ENCODE measurements around the gene CST7.
A peak's percentile ranks its signal among the peaks of the same experiment; 100 is the strongest.

The CST7 gene

DNA sequence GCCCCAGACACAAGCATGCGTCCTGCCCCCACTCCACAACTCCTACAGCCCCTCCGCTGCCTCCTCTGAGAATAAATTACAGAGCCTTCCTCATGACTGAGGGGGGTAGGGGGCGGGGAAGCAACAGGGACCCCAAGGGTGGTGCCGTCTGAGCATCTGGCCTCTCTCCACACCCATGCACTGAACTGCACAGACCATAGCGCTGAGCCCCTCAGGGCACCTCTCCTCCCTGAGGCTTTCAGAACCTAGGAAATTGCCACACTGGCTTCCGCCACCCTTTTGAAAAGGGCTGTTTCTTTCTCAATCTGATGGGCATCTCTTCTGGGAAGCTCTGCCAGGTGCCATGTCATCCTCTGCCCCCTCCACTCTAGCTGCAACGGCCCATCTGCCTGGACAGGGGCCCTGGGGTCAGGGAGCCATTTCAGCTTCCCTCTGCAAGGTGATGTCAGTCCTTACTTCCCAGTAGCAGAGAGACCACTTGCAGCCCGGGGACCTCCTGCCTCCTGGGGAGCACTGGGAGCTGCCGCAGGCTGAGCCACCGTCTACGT, 2.5 kb downstream of the CST7 start:
- no peak for DNase-seq

DNA sequence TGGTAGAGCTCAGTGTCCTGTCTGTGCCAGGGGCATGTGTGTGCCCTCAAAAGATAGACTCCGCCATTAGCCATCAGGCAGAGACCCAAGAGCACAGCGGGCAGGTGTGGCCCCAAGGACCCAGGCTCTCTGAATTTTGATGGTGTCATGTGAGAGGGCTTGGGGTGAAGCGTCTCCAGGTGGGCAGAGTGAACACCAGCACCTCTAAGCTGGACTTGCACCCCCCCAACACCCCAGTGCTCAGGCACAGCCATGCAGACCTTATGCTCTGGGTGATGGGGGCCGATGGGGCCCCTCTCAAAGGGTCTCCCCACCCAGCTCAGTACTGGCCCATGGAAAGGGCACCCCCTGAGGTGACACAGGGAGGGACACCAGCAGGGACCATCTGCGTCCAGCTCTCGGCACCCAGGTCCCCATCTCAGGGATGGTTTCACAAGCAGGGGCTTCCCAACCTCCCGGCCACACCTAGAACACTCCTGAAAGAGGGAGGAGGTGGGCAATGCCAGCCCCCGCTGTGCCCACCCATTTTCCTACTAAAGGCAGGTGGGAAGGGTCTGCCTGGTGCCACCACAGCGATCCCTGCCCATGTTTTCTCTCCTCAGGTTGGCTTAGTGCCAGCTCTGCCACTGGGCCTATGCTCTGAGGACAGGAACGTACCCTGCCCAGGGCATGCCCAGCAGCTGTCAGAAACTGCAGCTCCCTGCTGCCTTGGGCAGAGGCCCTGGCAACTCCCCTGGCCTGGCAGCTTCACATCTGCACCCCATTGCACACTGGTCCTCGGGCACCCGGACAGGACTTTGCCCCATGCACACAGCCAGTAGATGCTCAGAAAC, 3.5 kb downstream of the CST7 start:
- DNase-seq = no peak

GRCh38 chr20:24953209-24953575, 4.1 kb downstream of the CST7 start:
- no peak for DNase-seq

DNA sequence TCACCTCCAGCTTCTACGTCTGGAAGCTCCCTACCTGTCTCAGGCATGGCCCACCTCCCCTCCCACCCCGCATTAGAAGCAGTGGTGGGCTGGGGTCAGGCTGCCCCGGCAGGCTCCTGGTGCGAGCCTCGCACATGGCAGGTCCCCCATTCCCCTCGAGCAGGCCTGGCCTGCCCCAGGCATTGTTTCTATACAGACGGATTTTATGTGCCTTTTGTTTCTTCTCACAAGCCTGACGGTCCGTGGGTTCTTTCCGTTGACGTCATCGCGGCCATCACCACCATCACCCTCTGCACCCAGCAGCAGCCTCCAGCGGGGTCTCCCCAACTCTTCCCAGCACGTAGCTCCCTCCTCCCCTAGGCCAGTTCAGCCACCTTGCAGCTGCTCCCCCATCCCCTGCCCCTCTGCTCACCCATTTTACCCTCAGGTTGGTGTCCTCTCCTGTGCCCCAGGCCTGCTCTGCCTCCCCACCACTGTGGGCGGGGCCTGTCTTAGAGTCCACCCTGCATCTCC, 4.6 kb downstream of the CST7 start:
- DNase-seq = no peak

DNA sequence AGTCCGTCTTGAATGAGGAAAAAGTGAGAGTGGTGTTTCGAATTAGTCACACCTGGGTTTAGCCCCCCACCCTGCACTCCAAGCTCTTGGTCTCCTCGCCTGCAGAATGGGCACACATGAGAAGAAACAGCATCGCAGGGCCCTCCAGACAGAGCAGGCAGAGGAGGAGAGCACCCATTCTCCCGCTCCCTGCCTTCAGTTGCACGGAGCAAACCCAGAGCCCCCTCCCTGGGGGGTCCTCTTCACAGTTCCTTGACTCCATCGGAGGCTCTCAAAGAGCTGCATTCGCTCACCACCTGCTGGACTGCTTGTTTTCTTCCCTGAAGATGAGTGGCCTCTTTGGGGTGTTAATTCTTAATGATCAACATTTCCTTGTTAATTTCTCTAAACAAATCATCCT, 5.1 kb downstream of the CST7 start:
- no peak for DNase-seq

DNA sequence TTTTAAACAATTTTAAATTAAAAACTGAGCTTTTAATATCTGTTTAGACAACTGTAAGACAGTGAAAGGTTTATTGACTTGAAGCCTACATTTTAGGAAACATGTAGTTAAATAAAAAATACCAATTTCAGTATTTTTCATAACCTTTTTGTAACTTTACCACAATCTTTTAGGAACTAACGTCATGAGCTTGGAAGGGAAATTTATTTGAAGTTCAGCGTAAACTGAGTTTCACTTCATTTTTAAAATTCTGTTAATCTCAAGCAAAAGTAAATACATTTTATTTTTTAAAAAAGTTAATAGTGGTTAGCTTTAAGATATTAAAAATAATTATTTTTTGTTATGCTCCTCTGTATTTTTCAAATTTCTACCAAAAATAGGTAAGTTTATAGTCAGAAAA, 5.5 kb downstream of the CST7 start:
- no peak for DNase-seq

DNA sequence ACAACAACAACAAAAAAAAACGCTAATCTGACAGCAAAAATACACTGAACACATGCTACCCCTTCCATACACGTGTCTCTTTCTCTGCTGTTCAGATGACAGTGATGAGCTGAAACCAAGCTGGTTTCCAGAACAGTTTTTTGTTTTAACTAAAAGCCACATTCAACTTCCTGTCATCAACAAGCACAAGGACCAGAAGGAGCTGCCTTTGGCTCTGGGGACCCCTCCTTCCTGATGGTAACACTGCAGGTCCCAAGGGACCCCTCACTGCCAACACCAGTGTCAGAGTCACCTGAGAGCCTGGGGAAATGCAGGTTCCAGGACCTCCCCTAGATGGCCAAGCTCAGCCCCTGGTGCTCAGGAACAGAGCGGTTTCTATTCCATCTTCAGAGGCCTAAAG, 6.0 kb downstream of the CST7 start:
- DNase-seq = peak in 1 of 2 experiments; percentile 36

GRCh38 chr20:24956001-24956841, 7.2 kb downstream of the CST7 start:
- DNase-seq = no peak

DNA sequence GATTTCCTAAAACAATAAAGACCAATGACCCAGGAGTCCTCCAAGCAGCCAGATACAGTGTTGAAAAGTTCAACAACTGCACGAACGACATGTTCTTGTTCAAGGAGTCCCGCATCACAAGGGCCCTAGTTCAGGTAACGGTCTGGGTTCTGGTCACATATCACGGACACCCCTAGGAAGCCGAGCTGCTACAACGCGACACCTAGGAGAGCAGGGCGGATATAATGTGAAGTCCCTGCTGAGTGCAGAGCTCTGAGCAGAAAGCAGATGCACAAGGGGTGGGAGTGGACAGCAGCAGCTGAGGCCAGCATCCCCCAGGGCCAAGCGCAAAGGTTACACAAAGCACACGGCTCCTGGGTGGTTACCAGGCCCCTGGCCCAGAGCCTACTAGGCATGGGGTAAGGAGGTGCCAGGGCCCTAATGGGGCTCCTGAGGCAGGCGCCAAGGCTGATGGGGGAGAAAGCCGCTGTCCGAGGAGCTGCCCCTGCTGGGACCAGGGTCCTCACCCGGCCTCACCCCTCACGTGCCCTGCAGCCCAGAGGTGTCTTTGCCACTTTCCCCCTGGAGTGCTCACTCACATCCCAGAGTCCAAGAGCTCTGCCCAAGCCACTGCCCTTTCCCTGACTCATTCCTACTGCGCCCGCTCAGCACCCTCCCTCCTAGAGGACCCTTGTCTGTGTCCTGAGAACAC, 8.4 kb downstream of the CST7 start:
- DNase-seq = no peak

DNA sequence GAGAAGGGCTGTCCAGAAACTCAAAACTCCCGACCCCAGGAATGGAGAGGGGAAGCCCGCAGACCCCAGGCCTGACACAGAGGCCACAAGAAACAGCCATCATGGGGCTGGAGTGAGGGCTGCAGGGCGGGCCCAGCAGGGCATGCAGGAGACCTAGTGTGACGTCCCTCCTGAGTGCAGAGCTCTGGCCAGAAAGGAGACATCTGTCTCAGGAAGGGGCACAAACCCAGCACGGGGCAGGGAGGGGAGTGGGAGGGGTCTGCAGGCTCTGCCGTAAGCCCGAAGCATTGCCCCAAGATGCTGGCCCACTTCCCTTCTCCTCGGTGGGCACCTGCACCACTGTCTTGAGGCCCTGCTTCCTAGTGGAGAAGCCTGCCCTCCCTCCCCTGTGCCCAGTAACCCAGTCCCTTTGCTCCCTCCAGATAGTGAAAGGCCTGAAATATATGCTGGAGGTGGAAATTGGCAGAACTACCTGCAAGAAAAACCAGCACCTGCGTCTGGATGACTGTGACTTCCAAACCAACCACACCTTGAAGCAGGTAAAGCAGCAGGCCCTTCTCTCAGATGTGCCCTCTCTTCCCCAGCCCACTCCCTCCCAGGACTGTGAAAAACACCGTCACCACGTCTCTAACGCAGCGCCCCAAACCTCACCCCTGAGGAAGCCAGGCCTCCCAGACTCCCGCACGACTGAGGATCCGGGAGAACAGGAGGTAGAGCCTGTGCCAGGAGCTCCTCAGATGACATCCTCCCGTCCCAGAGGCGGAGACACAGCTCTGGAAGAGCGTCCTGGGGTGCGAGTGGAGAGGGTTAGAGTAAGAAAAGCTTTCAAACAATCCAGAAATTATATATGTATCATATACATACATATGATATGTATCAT, 9.7 kb downstream of the CST7 start:
- no peak for DNase-seq

DNA sequence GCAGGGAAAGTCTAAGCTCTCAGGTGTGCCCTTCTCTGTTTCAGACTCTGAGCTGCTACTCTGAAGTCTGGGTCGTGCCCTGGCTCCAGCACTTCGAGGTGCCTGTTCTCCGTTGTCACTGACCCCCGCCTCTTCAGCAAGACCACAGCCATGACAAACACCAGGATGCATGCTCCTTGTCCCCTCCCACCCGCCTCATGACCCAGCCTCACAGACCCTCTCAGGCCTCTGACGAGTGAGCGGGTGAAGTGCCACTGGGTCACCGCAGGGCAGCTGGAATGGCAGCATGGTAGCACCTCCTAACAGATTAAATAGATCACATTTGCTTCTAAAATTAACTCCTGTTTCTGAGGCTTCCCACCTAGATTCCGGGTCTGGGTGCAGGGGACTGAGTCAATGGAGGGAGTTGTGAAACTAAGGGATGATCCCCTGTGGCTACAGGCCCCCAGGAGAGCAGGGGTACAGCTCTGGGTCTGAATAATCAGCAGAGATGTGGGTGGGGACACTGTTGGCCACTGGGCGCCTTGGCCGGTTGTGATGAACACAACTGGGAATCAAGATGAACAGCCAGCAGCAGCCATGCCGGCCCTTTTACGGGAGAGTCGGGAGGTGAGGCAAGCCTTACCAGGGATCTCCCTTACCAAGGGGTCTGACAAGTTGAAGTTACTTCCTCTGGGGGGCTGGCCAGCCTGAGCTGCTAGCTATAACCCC, 10.7 kb downstream of the CST7 start:
- DNase-seq = no peak

- DNase-seq = no peak
These were observed 11.3 kb downstream of the CST7 start for GRCh38 chr20:24960302-24960801.

DNA sequence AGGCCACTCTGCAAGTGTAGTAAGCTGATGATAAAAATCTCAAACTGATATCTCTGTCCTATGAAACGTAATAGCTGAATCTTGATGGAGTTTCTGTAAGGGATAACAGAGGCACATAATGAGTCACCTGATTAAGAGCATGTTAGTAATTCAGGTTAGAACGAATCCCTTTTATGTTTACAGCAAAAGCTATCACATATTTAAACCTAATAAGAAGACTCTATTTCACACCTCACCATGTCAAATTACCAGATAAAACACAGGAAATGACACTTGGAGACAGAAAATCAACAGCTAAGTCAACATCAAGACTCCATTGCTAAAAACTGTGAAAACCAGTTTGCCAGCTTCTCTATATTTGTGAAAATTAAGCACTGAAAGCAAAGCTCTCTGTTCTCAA, 11.8 kb downstream of the CST7 start:
- no peak for DNase-seq

- DNase-seq = no peak
These were observed 12.5 kb downstream of the CST7 start for GRCh38 chr20:24961384-24962181.

DNA sequence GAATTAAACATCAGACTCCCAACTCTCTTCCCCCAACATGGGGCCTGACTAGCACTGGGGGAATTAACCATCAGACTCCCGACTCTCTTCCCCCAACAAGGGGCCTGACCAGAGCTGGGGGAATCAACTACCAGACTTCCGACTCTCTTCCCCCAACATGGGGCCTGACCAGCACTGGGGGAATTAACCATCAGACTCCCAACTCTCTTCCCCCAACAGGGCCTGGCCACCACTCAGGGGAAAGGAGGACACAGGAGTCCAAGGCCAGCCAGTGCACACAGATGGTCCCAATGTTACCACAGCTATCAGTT, 13.1 kb downstream of the CST7 start:
- DNase-seq = no peak

DNA sequence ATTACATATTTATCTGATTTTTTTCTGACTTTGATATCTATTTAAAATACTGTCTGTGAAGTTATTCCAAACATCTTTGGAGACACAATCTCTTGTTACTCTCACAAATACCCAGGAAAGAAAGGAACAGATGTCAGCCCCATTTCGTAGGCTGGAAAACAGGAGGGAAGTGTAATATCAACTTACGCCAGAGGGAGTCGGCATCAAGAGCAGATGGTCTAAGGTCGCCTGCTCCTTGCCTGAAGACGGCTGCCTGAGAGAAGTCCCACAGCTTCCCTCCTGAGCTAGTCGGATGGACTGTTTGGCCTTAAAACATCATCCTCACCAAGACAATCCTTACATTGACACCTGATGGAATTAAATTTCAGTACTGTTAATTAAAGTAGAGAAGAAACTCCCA, 13.4 kb downstream of the CST7 start:
- no peak for DNase-seq

DNA sequence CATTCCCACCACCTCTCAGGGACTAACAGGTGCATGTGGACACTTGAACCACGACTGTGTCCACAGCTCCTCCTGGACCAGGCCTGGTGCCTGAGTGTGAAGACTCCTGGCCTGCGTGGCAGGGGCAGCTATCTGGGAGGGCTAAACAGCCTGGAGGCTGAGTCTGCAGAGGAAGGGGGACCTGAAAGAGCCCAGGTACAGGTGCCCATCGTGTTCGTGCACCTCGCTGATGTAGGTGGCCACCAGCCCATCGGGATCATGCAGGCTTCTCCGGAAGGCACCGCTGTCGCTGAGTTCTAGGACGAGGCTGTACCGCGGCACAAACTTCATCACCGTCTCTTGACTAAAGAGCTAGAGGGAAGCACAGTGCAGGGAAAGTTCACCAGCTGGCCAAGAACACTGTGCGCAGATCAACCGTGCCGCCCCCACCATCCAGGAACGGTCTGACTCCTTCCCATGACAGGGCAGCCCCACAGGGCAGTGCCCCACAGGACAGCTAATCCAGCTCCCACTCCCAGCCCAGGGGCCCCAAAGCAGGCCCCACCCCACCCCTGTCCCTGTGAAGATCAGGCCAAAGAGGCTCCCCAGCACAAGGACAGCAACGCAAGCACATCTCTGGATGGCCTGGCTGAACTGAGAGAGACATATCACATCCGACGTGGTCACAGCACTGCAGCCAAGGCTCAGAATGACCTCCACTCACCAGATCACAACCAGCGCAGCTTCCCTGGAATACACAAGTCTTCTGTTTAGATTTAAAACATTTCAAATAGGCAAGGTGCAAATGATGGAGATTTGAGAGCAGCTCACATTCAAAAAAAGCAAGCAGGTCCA, 14.8 kb downstream of the CST7 start:
- no peak for DNase-seq

- no peak for DNase-seq
These were observed 15.4 kb downstream of the CST7 start for GRCh38 chr20:24964506-24964840.

- DNase-seq = no peak
These were observed 16.2 kb downstream of the CST7 start for GRCh38 chr20:24965065-24965919.
